ENCODE measurements around the gene PRKAR2B.

Gene PRKAR2B

GRCh38 chr7:107122486-107122911, 78.0 kb downstream of the PRKAR2B start:
- DNase-seq (ENCODE audit: low spot score) (no peak), ATAC-seq (ENCODE audit: low read depth) (no peak)

GRCh38 chr7:107123392-107123791, 78.9 kb downstream of the PRKAR2B start:
- DNase-seq (ENCODE audit: low spot score) (no peak), ATAC-seq (ENCODE audit: low read depth) (no peak)
- TF ChIP-seq, protein P1, sequence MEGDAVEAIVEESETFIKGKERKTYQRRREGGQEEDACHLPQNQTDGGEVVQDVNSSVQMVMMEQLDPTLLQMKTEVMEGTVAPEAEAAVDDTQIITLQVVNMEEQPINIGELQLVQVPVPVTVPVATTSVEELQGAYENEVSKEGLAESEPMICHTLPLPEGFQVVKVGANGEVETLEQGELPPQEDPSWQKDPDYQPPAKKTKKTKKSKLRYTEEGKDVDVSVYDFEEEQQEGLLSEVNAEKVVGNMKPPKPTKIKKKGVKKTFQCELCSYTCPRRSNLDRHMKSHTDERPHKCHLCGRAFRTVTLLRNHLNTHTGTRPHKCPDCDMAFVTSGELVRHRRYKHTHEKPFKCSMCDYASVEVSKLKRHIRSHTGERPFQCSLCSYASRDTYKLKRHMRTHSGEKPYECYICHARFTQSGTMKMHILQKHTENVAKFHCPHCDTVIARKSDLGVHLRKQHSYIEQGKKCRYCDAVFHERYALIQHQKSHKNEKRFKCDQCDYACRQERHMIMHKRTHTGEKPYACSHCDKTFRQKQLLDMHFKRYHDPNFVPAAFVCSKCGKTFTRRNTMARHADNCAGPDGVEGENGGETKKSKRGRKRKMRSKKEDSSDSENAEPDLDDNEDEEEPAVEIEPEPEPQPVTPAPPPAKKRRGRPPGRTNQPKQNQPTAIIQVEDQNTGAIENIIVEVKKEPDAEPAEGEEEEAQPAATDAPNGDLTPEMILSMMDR (IDR thresholded peaks at IDR 0.05; ENCODE audit: poor library complexity, severe bottlenecking): no peak
- H3K36me3 ChIP-seq (ENCODE audit: low read depth): no peaks in the 10 kb centered on the region
- no peaks in the 10 kb centered on the region for H3K27me3 ChIP-seq (ENCODE audit: insufficient read depth, poor library complexity, severe bottlenecking)
- H3K4me1 ChIP-seq (ENCODE audit: insufficient read depth, poor library complexity, severe bottlenecking): no peaks in the 10 kb centered on the region
- no peak overlapping the region for H3K27ac ChIP-seq (ENCODE audit: poor library complexity, severe bottlenecking)
- no peaks in the 10 kb centered on the region for H3K9me3 ChIP-seq (ENCODE audit: severe bottlenecking)
- H3K4me3 ChIP-seq (ENCODE audit: severe bottlenecking): no peak overlapping the region

More at GRCh38 chr7:107122486-107122911, 78.0 kb downstream of the PRKAR2B start:
- TF ChIP-seq, protein P1 (IDR thresholded peaks at IDR 0.05; ENCODE audit: poor library complexity, severe bottlenecking): no peak
- Histone ChIP-seq H3K9me3 (ENCODE audit: severe bottlenecking) (no peaks in the 10 kb centered on the region), H3K27ac (ENCODE audit: poor library complexity, severe bottlenecking) (no peak overlapping the region), H3K27me3 (ENCODE audit: insufficient read depth, poor library complexity, severe bottlenecking) (no peaks in the 10 kb centered on the region), H3K4me1 (ENCODE audit: insufficient read depth, poor library complexity, severe bottlenecking) (no peaks in the 10 kb centered on the region), H3K36me3 (ENCODE audit: low read depth) (no peaks in the 10 kb centered on the region), H3K4me3 (ENCODE audit: severe bottlenecking) (no peak overlapping the region)

GRCh38 chr7:107125475-107125874, 81.0 kb downstream of the PRKAR2B start:
- no peaks in the 10 kb centered on the region for H3K4me1 ChIP-seq (ENCODE audit: insufficient read depth, poor library complexity, severe bottlenecking)
- DNase-seq (ENCODE audit: low spot score): no peak

GRCh38 chr7:107128217-107128616, 83.7 kb downstream of the PRKAR2B start:
- peaks cover 5% of the 10 kb centered on the region for H3K27me3 ChIP-seq (ENCODE audit: insufficient read depth, poor library complexity, severe bottlenecking)
- TF ChIP-seq, protein P1 (IDR thresholded peaks at IDR 0.05; ENCODE audit: poor library complexity, severe bottlenecking): no peak
- H3K36me3 ChIP-seq (ENCODE audit: low read depth): no peaks in the 10 kb centered on the region
- H3K9me3 ChIP-seq (ENCODE audit: severe bottlenecking): no peaks in the 10 kb centered on the region
- no peak overlapping the region for H3K27ac ChIP-seq (ENCODE audit: poor library complexity, severe bottlenecking)
- no peak for ATAC-seq (ENCODE audit: low read depth)
- no peaks in the 10 kb centered on the region for H3K4me1 ChIP-seq (ENCODE audit: insufficient read depth, poor library complexity, severe bottlenecking)
- H3K4me3 ChIP-seq (ENCODE audit: severe bottlenecking): no peak overlapping the region
- DNase-seq (ENCODE audit: low spot score): no peak

More at GRCh38 chr7:107125475-107125874, 81.0 kb downstream of the PRKAR2B start:
- H3K9me3 ChIP-seq (ENCODE audit: severe bottlenecking): no peaks in the 10 kb centered on the region
- TF ChIP-seq, protein P1 (IDR thresholded peaks at IDR 0.05; ENCODE audit: poor library complexity, severe bottlenecking): no peak
- no peak overlapping the region for H3K4me3 ChIP-seq (ENCODE audit: severe bottlenecking)
- no peak overlapping the region for H3K27ac ChIP-seq (ENCODE audit: poor library complexity, severe bottlenecking)
- no peaks in the 10 kb centered on the region for H3K36me3 ChIP-seq (ENCODE audit: low read depth)
- no peak for ATAC-seq (ENCODE audit: low read depth)
- no peaks in the 10 kb centered on the region for H3K27me3 ChIP-seq (ENCODE audit: insufficient read depth, poor library complexity, severe bottlenecking)

DNA sequence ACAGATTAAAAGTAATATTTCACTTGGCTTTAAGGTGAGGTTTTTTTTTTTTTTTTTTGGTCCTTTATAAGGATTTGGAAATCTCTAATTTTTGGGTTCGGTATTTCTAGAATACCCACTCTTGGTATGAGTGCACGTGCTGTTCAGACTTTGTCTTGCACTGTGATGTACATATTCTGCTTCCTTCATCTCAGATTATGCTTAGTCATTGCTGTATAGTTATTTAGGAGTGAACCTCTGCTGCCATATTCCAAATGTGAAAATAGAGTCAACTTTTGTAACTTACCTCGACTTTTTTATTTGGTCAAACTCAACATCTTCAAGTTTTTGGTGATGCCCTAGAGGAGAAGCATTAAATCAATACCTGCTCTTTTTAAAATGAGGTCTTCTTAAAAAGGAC, 84.2 kb downstream of the PRKAR2B start:
- ATAC-seq (ENCODE audit: low read depth) (no peak), DNase-seq (ENCODE audit: low spot score) (no peak)
- Histone ChIP-seq H3K4me3 (ENCODE audit: severe bottlenecking) (no peak overlapping the region), H3K27ac (ENCODE audit: poor library complexity, severe bottlenecking) (no peak overlapping the region), H3K36me3 (ENCODE audit: low read depth) (no peaks in the 10 kb centered on the region), H3K4me1 (ENCODE audit: insufficient read depth, poor library complexity, severe bottlenecking) (no peaks in the 10 kb centered on the region), H3K27me3 (ENCODE audit: insufficient read depth, poor library complexity, severe bottlenecking) (peaks cover 7% of the 10 kb centered on the region), H3K9me3 (ENCODE audit: severe bottlenecking) (no peaks in the 10 kb centered on the region)
- TF ChIP-seq, protein P1 (IDR thresholded peaks at IDR 0.05; ENCODE audit: poor library complexity, severe bottlenecking): no peak

All from RWPE2 (cell line).